Fibroblast of skin of right quadriceps (primary cell): ENCODE results near the gene TBL2.
A peak's percentile ranks its signal among the peaks of the same experiment; 100 is the strongest.
"Not testable (repeated sequence)": the region's sequence is repeated elsewhere in the genome, so short reads cannot be mapped to it uniquely, and the experiment has no call there.

ENCODE experiments used
- DNase-seq: peaks from one replicate; pipeline ENCODE4 v3.0.0-alpha.2; 2013

TBL2 gene

GRCh38 chr7:73532224-73532623 lies 46.2 kb downstream of the TBL2 start:
- no peak for DNase-seq

GRCh38 chr7:73530800-73531199 lies 47.6 kb downstream of the TBL2 start:
- DNase-seq = no peak

GRCh38 chr7:73526896-73527821 lies 51.2 kb downstream of the TBL2 start:
- no peak for DNase-seq

GRCh38 chr7:73526158-73526494 lies 52.3 kb downstream of the TBL2 start:
- not testable (repeated sequence) for DNase-seq

GRCh38 chr7:73522105-73522872 lies 56.1 kb downstream of the TBL2 start, which contains the start of gene BAZ1B:
BAZ1B (minus strand) TSS chr7:73522293; CDS start chr7:73521933, 360 bp downstream.
- peak; percentile 99 for DNase-seq

GRCh38 chr7:73521636-73522104 lies 56.7 kb downstream of the TBL2 start:
- DNase-seq = no peak

GRCh38 chr7:73520673-73521635 lies 57.4 kb downstream of the TBL2 start:
- peak; percentile 18 for DNase-seq

- no peak for DNase-seq
Observed at GRCh38 chr7:73519867-73520672, 58.3 kb downstream of the TBL2 start.

- DNase-seq = no peak
Observed at GRCh38 chr7:73518470-73518869, 59.9 kb downstream of the TBL2 start.
